Activated T-cell treated with anti-CD3 and anti-CD28 coated beads for 48 hours (primary cell): ENCODE measurements around the gene NME7.
"Not testable (repeated sequence)": the region's sequence is repeated elsewhere in the genome, so short reads cannot be mapped to it uniquely, and the experiment has no call there.

Source experiments
- DNase-seq: peaks from one replicate; pipeline ENCODE4 v3.0.0-alpha.2; 2020; ENCODE audit warnings: low read depth

NME7 gene

GRCh38 chr1:169214598-169214997 lies 153.0 kb downstream of the NME7 start:
- no peak for DNase-seq

GRCh38 chr1:169212088-169212487 lies 155.5 kb downstream of the NME7 start:
- DNase-seq, result no peak

- no peak for DNase-seq
Measured at GRCh38 chr1:169207797-169208520, 159.6 kb downstream of the NME7 start.

GRCh38 chr1:169204157-169204556 lies 163.4 kb downstream of the NME7 start:
- no peak for DNase-seq

- no peak for DNase-seq
Measured at GRCh38 chr1:169202791-169203665, 164.6 kb downstream of the NME7 start.

GRCh38 chr1:169201084-169201619 lies 166.4 kb downstream of the NME7 start:
- DNase-seq, result no peak

- DNase-seq, result no peak
Measured at GRCh38 chr1:169200319-169200718, 167.3 kb downstream of the NME7 start.

GRCh38 chr1:169196581-169196980 lies 171.0 kb downstream of the NME7 start:
- no peak for DNase-seq

- no peak for DNase-seq
Measured at GRCh38 chr1:169196161-169196560, 171.4 kb downstream of the NME7 start.

- DNase-seq, result no peak
Measured at GRCh38 chr1:169193191-169193850, 174.3 kb downstream of the NME7 start.

- no peak for DNase-seq
Measured at GRCh38 chr1:169186106-169186505, 181.5 kb downstream of the NME7 start.

GRCh38 chr1:169184812-169185211 lies 182.8 kb downstream of the NME7 start:
- DNase-seq, result no peak

- no peak for DNase-seq
Measured at GRCh38 chr1:169180174-169180573, 187.4 kb downstream of the NME7 start.

- DNase-seq, result not testable (repeated sequence)
Measured at GRCh38 chr1:169179431-169179830, 188.2 kb downstream of the NME7 start.

- DNase-seq, result no peak
Measured at GRCh38 chr1:169175461-169175860, 192.1 kb downstream of the NME7 start.

- no peak for DNase-seq
Measured at GRCh38 chr1:169163059-169163458, 204.5 kb downstream of the NME7 start.

- DNase-seq, result no peak
Measured at GRCh38 chr1:169161496-169162194, 206.0 kb downstream of the NME7 start.

GRCh38 chr1:169160845-169161495 lies 206.6 kb downstream of the NME7 start:
- no peak for DNase-seq

- DNase-seq, result no peak
Measured at GRCh38 chr1:169156580-169156979, 211.0 kb downstream of the NME7 start.

GRCh38 chr1:169155675-169156074 lies 211.9 kb downstream of the NME7 start:
- no peak for DNase-seq

GRCh38 chr1:169151338-169151837 lies 216.2 kb downstream of the NME7 start:
- DNase-seq, result no peak
